Measurements from ENCODE around the gene LCE3A.
"Not testable (repeated sequence)": the region's sequence is repeated elsewhere in the genome, so short reads cannot be mapped to it uniquely, and the experiment has no call there.

Gene LCE3A, protein sequence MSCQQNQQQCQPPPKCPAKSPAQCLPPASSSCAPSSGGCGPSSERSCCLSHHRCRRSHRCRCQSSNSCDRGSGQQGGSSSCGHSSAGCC

DNA sequence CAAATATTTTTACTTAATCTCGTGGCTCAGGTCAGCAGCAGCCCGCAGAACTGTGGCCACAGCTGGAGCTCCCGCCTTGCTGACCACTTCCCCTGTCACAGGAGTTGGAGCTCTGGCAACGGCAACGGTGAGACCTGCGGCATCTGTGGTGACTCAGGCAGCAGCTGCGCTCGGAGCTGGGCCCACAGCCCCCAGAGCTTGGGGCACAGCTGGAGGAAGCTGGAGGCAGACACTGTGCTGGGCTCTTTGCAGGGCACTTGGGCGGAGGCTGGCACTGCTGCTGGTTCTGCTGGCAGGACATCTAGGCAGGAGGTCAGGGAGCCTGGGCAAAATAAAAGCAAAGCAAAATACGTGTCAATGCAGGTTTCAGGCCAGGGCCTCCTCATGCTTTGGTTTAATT lies at the start of gene LCE3A:
Gene LCE3A, minus strand, starts transcription at position 301 of the 400 bp plus-strand sequence. Its CDS starts 0 bp downstream, at position 301.
- DNase-seq (ENCODE audit: low spot score) = no peak

DNA sequence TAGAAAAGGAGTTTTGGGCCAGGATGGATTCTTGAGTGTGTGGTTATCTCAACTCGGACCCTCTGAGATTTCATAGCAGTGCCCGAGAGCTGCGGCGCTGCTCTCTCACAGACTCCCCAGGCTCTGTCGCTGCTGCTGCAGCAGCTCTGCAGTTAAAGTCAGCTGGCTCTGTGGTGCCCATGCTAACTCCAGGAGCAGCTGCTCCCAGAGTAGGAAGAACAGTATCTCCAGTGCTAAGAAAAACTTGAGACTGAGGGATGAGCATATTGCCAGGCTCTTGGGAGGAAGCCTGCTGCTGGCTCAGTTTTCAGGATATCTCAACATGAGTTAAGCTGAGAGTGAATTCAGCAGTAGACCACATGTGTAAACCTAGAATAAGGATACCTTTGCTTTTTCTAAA lies 44.7 kb upstream of the LCE3A start:
- no peak for DNase-seq (ENCODE audit: low spot score)

DNA sequence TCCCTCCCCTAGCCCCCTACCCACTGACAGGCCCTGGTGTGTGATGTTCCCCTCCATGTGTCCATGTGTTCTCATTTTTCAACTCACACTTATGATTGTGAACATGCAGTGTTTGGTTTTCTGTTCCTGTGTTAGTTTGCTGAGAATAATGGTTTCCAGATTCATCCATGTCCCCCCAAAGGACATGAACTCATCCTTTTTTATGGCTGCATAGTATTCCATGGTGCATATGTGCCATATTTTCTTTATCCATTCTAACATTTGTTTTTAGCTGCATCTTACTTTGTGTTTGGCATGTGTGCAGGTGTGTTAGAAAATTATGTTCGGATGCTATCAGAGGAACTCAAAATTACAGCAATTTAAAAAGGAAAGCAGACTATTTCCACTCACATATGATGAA lies 43.3 kb upstream of the LCE3A start:
- not testable (repeated sequence) for DNase-seq (ENCODE audit: low spot score)

DNA sequence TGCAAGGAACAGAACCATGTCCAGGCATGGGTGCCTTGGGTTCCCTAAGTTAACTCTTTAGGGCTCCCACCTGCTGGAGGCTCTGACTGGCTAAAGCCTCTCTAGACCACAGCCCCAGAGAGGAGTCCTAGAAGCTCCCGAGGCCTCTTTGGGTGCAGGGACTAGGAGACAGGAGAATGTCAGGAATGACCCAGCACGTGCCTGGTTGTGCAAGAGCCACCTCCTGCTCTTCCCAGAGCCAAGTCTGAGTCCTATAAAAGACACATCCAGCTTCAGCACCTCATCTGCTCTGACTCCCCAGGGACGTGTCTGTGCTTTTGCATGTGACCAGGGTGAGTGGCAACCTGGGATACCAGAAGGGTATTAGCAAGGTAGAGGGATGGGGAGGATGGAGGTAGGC lies 40.2 kb upstream of the LCE3A start, which contains the start of gene LCE2D:
Gene LCE2D, plus strand, starts transcription at position 283 of the 400 bp plus-strand sequence. CDS start 726 bp downstream, outside the sequence.
- no peak for DNase-seq (ENCODE audit: low spot score)

DNA sequence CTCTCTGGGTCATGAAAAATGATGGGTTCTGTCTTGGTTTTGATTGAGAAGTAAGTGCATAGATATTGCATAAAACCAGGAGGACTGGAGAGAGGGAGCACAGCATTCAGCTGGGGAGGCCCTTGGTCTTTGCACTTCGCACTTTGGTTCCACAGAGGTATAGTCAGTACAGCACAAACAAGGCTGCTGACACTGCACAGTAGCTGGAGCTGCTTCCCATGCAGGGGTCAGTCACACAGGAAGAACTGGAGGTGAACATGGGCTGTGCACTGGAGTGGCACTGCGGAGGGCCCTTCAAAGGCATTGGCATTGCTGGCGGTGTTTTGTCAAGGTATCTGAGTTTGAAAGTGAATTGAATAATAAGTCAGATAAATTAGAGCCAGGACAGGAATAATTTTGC lies 35.7 kb upstream of the LCE3A start:
- no peak for DNase-seq (ENCODE audit: low spot score)

DNA sequence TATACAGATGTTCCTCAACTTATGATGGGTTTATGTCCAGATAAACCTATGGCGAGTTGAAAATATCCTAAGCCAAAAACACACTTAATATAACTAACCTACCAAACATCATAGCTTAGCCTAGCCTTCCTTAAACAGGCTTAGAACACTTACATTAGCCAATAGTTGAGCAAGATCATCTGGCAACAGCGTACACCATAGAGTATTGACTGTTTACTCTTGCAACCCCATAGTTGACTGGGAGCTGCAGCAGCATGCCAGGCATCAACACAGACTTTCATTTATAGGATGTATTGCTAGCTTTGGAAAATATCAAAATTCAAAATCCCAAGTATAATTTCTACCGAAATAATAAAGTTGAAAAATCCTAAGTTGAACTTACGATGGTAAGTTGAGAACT lies 34.8 kb upstream of the LCE3A start:
- DNase-seq (ENCODE audit: low spot score) = no peak

DNA sequence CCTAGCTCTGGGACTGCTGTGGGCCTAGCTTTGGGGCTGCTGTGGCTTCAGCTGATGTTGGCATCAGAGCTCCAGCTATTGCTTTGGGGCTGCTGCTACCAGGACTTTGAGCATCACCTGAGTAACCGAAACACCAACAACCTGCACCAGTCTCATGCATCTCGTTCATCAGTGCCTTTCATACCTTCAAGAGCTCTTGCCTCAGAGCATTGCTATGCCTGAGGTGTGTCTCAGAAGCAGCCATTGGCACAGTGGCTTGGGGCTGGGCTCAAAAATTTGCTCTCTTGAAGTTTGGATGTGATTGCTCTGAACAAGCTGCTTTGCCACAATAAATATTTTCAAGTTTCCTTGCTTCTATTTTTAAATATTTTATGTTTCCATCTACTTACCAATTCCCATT lies 33.6 kb upstream of the LCE3A start:
- DNase-seq (ENCODE audit: low spot score) = no peak

DNA sequence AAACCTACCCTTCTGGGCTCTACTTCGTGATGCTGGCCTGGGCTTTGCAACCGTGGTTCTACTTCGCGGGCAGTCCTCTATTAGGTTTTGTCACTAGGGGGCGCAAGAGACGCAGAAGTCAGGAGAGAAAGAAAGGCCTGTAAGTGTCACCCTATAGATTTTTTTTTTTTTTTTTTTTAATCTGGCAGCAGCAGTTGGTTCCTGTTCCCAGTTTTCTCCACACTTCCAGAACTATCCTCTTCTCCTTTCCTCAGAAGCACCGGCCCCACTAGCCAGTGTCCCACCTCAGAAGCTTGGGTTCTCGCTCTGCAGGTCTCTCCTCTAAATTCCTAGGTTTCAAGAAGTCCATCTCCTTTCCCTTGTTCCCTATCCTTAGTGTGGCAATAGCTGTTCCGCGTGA lies 31.2 kb upstream of the LCE3A start:
- DNase-seq (ENCODE audit: low spot score) = peak; percentile 48

DNA sequence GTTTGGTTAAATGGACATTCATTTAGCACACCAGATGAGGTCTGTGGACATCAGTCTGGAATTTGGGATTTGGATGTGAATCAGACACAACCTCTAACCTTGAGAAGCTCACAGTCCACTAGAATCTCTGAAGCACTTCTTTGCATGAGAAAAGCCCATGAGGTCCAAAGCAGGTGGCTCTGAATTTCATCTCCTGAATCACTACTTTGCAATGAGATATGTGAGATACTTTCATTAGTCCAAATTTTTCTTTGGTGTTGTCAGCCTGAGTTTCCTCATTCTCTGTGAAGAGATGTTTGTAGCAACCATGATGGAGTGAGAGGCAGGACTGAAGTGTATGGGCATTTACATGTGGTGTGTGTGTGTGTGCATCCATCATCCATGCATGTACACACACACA lies 23.8 kb upstream of the LCE3A start:
- DNase-seq (ENCODE audit: low spot score) = no peak

DNA sequence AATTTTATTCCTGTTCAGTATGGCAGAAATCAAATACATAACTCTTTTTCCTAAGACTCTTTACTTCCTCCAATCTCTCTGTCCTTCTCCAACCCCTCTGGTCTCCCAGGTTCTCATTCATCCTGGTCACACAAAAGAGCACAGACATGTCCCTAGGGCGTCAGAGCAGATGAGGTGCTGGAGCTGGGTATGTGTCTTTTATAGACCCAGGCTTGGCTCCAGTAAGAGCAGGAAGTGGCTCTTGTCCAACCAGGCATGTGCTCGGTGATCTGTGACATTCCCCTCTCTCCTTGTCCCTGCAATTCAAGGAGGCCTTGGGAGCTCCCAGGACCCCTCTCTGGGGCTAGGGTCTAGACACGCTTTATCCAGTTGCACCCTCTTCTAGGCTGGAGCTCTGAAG lies 22.2 kb upstream of the LCE3A start:
- no peak for DNase-seq (ENCODE audit: low spot score)

DNA sequence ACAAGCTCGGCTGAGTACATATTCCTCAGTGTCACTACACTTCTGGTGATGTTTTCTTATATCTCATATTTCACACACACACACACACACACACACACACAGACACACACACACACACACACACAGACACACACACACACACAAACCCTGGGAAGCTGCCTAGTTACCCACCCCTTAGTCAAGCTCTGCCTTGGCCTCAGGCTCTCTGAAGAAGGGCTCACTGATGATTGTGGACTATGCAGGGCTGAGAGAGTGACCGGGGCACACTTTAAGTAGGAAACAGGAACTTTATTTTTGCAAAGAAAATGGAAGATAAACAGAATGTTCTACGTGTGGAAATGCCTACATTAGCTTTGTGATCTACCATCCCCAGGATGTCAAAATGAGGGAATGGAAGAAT lies 21.0 kb upstream of the LCE3A start:
- DNase-seq (ENCODE audit: low spot score) = no peak

DNA sequence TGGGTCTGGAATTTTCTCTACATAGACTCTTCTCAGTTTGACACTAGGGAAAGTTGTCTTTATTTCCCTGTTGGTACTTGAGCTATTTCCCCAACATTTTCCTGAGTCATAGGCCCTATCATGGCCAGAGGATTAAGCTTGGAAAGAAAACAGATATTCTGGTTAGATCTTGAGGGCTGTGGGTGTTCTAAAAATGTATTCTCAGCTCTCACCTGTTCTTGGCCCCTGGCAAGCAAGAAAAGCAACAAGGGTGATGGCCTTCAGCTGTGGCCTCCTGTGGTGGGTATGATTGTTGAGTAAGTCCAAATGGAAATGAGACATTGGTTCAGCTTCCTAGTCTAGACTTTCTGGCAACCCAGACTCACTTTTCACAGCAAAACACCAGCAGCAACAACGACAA lies 17.4 kb upstream of the LCE3A start:
- DNase-seq (ENCODE audit: low spot score) = no peak

DNA sequence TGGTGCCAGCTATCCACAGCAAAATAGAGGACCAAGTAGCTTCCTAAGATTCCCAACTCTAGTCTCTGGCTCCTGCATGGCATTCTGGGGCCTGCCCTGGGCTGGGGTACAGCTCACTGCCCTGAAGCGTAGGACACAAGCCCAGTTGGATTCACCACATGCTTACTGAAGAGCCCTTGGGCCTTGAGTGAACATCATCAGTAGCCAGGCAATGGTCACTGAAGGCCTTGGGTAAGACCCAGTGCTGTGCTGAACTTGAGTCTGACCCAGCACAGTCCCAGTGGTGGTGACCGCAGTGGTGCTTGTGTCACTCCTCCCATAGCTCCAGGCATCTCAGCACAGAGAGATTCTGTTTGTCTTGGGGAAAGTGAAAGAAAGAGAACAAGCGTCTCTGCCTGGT lies 7.7 kb upstream of the LCE3A start:
- no peak for DNase-seq (ENCODE audit: low spot score)

DNA sequence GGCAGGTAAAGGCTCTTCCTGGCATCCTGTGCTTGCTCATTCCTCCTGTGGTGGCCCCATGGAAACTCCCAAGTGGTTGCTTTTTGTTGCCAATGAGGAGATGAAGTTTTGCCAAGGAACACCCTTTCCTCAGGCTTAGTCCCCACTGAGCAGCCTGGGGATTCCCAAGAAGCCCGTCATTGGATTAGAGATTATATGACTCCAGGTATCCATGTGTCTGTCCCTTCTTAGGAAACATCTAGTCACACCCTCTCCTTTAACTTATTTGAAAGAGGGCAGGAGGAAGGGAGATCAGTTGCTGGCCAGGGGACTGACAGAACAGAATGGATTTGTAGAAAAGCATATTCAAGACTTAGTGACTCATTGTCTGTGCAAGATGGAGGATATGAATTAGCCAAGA lies 3.8 kb upstream of the LCE3A start:
- no peak for DNase-seq (ENCODE audit: low spot score)

DNA sequence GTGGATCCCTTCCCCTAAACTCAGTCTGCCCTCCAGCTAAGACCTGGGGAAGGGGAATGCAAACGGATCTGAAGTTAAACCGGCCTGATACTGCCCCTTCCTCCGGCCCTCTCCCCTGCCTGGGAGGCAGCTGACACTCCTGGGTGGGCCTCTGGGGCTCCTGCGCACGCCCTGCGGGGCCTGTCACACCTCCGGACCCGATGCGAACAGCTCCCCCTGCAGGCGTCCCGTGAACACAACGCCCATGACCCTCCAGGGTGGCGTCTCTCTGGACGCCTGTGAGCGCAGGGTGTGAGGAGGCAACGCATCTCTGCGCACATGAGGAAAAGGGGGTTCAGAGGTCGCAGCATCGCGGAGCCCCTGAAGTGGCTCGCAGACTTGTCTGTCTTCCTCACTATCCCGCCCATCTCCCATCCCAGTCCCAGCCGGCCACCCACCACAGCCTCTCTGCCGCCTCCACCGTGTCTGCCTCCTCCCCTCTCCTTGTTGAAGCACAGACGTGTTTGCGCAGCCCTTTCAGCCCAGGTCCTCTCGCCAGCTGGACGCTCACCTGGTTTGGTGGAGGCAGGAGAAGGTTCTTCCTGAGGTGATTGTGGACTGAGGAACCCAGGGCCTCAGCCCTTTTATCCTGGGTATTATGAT lies 421 bp upstream of the LCE3A start:
- DNase-seq (ENCODE audit: low spot score) = no peak

DNA sequence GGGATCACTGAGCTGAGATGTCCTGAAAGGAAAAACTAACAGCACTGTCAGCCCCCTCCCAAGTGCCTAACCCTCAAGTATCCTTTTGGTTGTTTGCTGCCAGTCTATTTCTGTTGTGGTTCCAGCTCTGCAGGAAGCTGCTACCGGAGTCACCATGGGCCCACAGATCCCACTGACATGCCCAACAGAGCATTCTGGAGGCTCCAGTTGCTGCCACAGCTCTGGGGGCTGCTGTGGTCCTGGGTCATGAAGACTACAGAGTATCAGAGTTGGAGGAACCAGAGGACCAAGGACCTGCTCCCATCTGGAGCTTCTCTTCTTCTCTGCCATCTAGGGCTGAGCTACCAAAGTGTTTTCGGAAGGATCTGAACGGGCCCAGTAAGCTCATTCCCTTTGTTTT lies 910 bp downstream of the LCE3A start:
- DNase-seq (ENCODE audit: low spot score) = no peak

DNA sequence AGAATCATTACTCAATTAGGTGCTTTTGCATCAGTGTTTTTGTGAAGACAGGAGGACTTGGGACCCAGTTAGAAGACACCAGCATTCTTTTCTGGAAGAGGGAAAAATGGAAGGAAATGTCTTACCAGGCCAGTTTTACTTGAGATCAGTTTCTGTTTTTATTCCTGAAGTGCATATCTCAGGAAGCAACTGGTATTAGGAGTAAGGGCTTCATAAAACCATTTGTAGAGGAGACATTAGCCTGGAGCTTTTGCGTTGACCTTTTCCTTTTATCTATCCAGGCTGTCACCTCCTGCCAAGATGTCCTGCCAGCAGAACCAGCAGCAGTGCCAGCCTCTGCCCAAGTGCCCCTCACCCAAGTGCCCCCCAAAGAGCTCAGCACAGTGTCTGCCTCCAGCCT lies 9.4 kb downstream of the LCE3A start, which contains the start of gene LCE3B:
Gene LCE3B, plus strand, starts transcription at position 301 of the 400 bp plus-strand sequence. Its CDS starts 0 bp downstream, at position 301.
- no peak for DNase-seq (ENCODE audit: low spot score)

DNA sequence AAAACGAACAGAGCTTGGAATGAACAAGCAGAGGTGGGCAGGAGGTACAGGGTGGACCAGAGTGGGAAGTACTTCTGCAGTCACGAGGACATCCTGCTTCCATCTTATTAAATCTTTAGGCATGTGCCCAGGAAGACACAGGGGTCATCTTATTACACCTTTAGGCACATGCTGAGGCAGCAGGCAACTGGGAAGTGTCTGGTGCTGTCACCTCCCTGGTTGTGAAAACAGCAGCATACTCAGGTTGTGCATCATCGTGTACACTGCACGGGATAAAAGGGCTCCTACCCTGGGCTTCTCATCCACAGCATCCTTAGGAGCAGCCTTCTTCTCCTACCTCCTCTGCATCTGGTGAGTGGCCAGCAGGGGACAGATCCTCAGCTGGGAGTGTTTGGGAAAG lies 23.0 kb downstream of the LCE3A start, which contains the start of gene LCE3C:
Gene LCE3C, plus strand, starts transcription at position 301 of the 400 bp plus-strand sequence. CDS start 498 bp downstream, outside the sequence.
- DNase-seq (ENCODE audit: low spot score) = no peak

DNA sequence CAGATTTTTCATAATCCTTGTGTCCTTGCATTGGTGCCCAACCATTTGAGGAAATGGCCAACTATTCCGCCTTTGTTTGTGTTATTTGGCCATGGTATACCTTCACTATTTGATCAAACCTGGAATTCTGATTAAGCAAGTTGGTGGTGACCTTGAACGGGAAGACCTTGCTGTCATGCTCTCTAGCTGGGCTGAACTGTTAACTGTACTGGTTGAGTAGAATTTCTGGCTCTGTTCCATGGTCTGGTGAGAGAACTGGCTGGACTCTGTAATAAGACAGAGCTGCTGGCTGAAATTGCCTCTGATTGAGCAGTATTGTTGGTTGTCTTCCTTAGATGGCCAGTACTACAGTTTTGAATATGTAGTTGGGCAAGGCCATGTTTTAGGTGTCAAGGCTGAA lies 25.9 kb downstream of the LCE3A start:
- no peak for DNase-seq (ENCODE audit: low spot score)

DNA sequence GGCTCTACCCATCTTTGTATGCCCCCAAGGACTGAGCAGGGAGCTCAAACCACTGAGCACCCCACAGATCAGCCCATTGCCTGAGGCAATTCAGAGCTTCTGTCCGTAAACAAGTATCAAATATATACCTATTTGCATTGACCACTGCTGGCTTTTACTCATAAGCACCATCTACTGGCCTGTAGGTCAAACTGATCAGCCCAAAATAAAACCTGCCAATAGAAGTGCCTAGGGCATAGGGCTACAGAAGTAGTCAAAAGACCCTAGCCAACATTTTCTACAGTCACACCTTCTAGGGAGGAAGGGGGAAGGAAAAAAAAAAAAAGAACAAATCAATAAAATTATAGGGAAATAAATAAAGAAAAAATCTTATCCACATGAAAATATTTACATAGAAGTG lies 37.3 kb downstream of the LCE3A start:
- no peak for DNase-seq (ENCODE audit: low spot score)

DNA sequence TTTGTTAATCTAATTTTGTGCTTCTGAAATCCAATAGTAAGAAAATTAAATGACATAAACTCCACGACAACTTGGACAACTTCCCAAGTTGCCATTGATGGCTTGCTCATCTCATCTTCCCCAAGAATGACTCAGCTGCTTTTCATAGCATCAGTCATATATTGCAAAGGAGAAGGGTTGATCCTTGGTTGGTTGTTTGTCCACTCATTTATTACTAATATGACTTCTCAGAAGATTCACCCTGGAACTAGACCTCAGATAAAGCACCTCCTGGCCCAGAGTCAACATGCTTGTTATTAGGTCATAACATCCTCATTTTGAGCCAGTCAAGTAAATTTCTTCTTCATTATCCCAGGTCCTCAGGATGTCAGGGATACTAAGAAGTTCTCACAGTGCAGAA lies 40.3 kb downstream of the LCE3A start:
- no peak for DNase-seq (ENCODE audit: low spot score)

DNA sequence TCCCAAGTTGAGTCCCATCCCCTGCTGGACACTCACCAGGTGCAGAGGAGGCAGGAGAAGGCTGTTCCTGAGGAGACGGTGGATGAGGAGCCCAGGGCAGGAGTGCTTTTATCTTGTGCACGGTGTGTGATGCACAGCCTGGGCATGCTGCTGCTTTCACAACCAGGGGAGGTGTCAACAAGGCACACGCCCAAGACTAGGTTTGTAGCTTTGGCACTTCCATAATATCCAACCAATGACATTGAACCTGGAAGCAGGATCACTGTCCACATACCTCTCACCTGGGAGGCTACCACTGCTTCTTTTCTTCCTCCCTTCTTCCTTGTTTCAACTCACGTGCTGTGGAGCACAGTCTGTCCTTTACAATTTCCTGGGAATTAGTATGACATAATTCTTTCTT lies 42.5 kb downstream of the LCE3A start, which contains the start of gene LCE3D:
Gene LCE3D, minus strand, starts transcription at position 84 of the 400 bp plus-strand sequence. CDS start 580 bp downstream, outside the sequence.
- no peak for DNase-seq (ENCODE audit: low spot score)

DNA sequence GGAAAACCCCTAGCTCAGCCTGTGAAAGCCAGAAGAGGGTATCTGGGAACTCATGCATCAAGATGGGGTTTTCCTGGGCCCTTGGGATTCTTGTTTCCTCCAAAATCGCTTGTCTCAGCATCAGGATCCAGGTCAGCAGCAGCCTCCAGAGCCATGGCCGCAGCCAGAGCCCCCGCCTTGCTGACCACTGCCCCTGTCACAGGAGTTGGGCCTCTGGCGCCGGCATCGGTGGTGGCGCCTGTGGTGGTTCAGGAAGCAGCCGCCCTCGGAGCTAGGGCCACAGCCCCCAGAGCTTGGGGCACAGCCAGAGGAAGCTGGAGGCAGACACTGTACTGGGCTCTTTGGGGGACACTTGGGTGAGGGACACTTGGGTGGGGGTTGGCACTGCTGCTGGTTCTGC lies 43.4 kb downstream of the LCE3A start:
- not testable (repeated sequence) for DNase-seq (ENCODE audit: low spot score)

DNA sequence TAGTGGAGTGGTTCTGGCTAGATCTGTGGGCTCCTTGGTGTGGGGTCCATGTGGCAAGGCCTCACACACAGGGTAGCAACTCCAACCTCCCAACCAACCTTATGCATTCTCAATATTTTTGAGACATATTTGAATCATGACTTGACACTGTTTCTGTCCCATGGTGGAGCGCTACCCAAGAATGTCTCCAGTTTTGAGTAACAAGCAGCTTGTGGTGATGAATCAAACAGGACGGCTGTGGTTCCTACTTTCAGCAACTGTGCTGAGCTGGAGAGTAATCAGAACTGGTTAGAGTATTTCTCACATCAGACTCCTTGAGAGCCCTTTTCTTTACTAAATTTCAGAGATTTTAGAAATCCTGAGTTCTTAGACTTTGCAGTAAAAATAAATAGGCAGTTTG lies 45.7 kb downstream of the LCE3A start:
- no peak for DNase-seq (ENCODE audit: low spot score)

Data from globus pallidus (tissue), 1 donor.